HL-60 (cell line): ENCODE results near the gene AAMP.

Experiments
- CTCF ChIP-seq: IDR thresholded peaks from one replicate; pipeline ENCODE4 v1.5.1; 2011; ENCODE audit warnings: low read length, control low read depth, inconsistent platforms; ENCODE audit not compliant: insufficient read depth
- GABPA ChIP-seq: IDR thresholded peaks from 2 replicates; pipeline ENCODE4 v1.6.1; 2012; ENCODE audit warnings: low read depth
- POLR2AphosphoS5 ChIP-seq: IDR thresholded peaks from 2 replicates; pipeline ENCODE4 v1.6.1; 2012; ENCODE audit warnings: low read depth
- SPI1 ChIP-seq: IDR thresholded peaks from 2 replicates; pipeline ENCODE4 v1.6.1; 2012; ENCODE audit warnings: low read depth, mild to moderate bottlenecking, borderline replicate concordance
- TF ChIP-seq, protein P1 (sequence below): IDR thresholded peaks from 2 replicates; pipeline ENCODE4 v1.6.1; 2012; ENCODE audit warnings: low read depth; ENCODE audit not compliant: insufficient replicate concordance

DNA sequence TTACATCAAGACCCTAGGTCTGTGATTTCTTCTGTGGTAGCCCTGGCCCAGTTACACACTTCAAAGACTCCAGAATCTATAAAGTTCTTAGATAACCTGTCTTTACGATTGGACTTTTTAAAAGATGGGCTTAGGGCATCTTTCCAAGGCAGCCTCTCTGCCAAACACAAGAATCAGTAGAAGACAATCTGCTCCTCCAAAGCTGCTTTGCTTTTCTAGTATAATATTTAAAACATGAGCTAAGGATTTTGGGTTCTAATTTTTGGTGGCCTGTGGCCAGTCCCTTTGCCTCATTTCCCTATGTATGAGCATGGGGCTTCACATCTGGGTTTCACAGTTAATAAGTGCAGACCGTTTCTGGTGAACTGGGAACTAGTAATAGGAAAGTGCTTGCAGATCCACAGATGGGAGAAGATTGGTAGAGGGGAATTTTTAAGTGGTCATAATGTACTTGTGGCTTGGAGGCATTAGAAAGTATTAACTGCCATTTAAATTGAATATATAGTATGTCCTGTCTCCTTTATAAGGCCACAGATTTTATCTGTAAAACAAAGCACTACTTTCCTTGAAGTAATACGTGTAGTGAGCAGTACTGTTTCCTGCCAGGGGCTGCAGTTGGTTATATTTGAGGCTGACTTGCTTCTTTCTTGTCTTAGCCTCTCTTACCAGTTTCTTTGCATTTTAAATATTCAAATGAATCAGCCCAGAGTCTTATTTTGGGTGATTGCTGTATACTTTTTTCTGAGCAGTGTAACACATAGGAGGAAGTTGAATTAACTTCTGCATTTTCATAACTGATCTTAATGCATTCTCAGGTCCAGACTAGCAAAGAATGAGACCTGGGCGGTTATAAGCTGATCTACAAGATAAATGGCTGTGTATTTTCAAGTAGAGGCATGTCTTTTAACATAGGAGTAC lies 51.4 kb downstream of the AAMP start:
- TF ChIP-seq CTCF (no peak), GABPA (no peak), POLR2AphosphoS5 (no peak), SPI1 (peak; percentile 35; the same call in 1 of the 2 replicates)
- TF ChIP-seq, protein P1, sequence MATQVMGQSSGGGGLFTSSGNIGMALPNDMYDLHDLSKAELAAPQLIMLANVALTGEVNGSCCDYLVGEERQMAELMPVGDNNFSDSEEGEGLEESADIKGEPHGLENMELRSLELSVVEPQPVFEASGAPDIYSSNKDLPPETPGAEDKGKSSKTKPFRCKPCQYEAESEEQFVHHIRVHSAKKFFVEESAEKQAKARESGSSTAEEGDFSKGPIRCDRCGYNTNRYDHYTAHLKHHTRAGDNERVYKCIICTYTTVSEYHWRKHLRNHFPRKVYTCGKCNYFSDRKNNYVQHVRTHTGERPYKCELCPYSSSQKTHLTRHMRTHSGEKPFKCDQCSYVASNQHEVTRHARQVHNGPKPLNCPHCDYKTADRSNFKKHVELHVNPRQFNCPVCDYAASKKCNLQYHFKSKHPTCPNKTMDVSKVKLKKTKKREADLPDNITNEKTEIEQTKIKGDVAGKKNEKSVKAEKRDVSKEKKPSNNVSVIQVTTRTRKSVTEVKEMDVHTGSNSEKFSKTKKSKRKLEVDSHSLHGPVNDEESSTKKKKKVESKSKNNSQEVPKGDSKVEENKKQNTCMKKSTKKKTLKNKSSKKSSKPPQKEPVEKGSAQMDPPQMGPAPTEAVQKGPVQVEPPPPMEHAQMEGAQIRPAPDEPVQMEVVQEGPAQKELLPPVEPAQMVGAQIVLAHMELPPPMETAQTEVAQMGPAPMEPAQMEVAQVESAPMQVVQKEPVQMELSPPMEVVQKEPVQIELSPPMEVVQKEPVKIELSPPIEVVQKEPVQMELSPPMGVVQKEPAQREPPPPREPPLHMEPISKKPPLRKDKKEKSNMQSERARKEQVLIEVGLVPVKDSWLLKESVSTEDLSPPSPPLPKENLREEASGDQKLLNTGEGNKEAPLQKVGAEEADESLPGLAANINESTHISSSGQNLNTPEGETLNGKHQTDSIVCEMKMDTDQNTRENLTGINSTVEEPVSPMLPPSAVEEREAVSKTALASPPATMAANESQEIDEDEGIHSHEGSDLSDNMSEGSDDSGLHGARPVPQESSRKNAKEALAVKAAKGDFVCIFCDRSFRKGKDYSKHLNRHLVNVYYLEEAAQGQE: no peak
